ENCODE measurements around the gene DGAT2L6. TPM values are rescaled to one million over a fixed set of nuclear protein-coding genes. Genes with fewer than 3 reads are reported as not detected.

The DGAT2L6 gene
- total RNA-seq, 1 experiment from 2014 or later: not detected

DNA sequence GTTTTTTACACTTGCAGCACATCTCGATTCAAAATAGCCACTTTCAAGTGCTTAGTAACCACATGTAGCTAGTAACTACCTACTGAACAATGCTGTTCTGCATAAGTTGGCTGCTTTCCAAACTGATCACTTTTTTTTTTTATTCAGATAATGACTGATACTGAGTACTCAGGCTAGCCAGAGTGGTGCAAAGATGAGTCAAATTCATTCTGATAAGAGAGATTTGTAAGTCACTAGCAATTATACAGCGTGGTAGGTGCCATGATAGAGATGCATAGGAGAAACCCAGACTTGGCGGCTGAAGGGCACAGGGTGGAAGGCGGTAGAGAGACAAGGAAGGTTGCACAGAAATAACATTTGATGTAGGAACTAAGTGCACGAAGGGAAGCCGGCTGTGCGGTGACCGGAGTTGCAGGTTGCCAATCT lies 44.4 kb upstream of the DGAT2L6 start:
- DNase-seq: no peak
- Mint-ChIP-seq H3K36me3 (ENCODE audit: insufficient read depth in 1 of 3, low read depth in 3 of 3) (peaks cover 20 to 29% (median 28%) of the 10 kb centered on the region in 3 experiments), H3K9me3 (peaks cover 71 to 75% of the 10 kb centered on the region in 2 experiments), H3K4me3 (peak overlapping the region; percentile 98 to 99), H3K27ac (peak overlapping the region; percentile 87 to 96 (median 94); a peak in 5 of 7 replicates), H3K27me3 (ENCODE audit: low read depth) (no peaks in the 10 kb centered on the region), H3K4me1 (peaks cover 35 to 51% of the 10 kb centered on the region in 2 experiments)
- WGBS (ENCODE audit: extremely low coverage, insufficient read length, low lambda C conversion rate): no CpG with 5 or more reads among the region's 8 CpGs
- no peak overlapping the region for H3K27ac ChIP-seq (ENCODE audit: insufficient read length, low read depth, low read length)
- TF ChIP-seq CTCF (conservative IDR thresholded peaks at IDR 0.05): no peak
- H4K20me1 ChIP-seq (ENCODE audit: control insufficient read depth, insufficient read depth, insufficient read length): no peaks in the 10 kb centered on the region
- H4K8ac ChIP-seq (replicated peaks; ENCODE audit: insufficient read length, low read depth, low read length): no peak overlapping the region
- no peak overlapping the region for H3K4ac ChIP-seq (ENCODE audit: low read depth, low read length)
- H3K9ac ChIP-seq (ENCODE audit: extremely low read depth, insufficient read length, low read length): peak overlapping the region; percentile 34
- H4K91ac ChIP-seq (ENCODE audit: insufficient read length, low read depth, low read length): no peak overlapping the region
- no peak overlapping the region for H3K56ac ChIP-seq (ENCODE audit: insufficient read length, low read depth, low read length)
- H2BK20ac ChIP-seq (ENCODE audit: low read depth, low read length, poor library complexity, severe bottlenecking): no peak overlapping the region
- peaks cover 3% of the 10 kb centered on the region; the same call in 1 of the 2 replicates for H3K4me1 ChIP-seq (ENCODE audit: insufficient read depth, low read length)
- H3K79me1 ChIP-seq (ENCODE audit: insufficient read depth, low read depth, low read length, poor library complexity, severe bottlenecking): no peaks in the 10 kb centered on the region
- peak overlapping the region; percentile 42 for H2AFZ ChIP-seq (ENCODE audit: low read length)
- no peak overlapping the region for H2BK12ac ChIP-seq (ENCODE audit: insufficient read length, low read depth, low read length)
- H2BK120ac ChIP-seq (ENCODE audit: low read depth, low read length, poor library complexity, severe bottlenecking): no peak overlapping the region
- H3K4me2 ChIP-seq (ENCODE audit: insufficient read depth, insufficient read length, low read length): peak overlapping the region; percentile 61
- no peak overlapping the region for H3K23ac ChIP-seq (ENCODE audit: insufficient read length, low read depth, low read length)
- no peak overlapping the region for H4K5ac ChIP-seq (ENCODE audit: insufficient read length, low read depth, low read length)
- H3K9me3 ChIP-seq (ENCODE audit: control insufficient read depth, low read depth, low read length): peaks cover 32% of the 10 kb centered on the region
- H3K27me3 ChIP-seq (ENCODE audit: insufficient read depth, low read length): no peaks in the 10 kb centered on the region
- H3K18ac ChIP-seq (ENCODE audit: insufficient read length, low read depth, low read length): no peak overlapping the region
- no peak overlapping the region for H2AK5ac ChIP-seq (ENCODE audit: insufficient read length, low read length)
- no peak overlapping the region for H3K14ac ChIP-seq (ENCODE audit: insufficient read depth, low read length)
- peaks cover 3% of the 10 kb centered on the region for H3K23me2 ChIP-seq (ENCODE audit: insufficient read length, low read depth, low read length, poor library complexity, severe bottlenecking)
- no peak overlapping the region for H3T11ph ChIP-seq (ENCODE audit: low read length)
- no peak overlapping the region for H2BK15ac ChIP-seq (ENCODE audit: low read depth, low read length)
- no peak overlapping the region for H2BK5ac ChIP-seq (ENCODE audit: insufficient read length, low read length)
- peaks cover 2% of the 10 kb centered on the region; the same call in 1 of the 2 replicates for H3K79me2 ChIP-seq (ENCODE audit: insufficient read depth, low read length)
